ENCODE data around the gene ADAD1.
"Not testable (repeated sequence)": the region's sequence is repeated elsewhere in the genome, so short reads cannot be mapped to it uniquely, and the experiment has no call there.

The ADAD1 gene

DNA sequence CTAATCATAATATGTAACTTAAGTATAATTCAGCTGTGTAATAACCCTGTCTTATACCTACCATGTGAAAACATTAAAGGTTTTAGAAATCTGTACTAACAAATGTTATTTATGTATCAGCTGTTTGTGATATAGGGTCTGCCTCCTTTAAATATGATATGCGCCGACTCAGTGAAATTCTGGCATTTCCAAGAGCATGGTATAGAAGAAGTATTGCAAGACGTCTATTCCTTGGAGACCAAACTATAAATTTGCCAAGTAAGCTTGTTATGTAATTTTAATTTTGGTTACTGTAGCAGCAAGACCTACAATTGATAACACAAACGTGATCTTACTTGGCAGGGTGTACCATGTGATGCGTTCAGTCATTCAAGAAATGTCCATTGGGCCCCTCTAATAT is 32.3 kb upstream of the ADAD1 start:
- TF ChIP-seq, protein P1, sequence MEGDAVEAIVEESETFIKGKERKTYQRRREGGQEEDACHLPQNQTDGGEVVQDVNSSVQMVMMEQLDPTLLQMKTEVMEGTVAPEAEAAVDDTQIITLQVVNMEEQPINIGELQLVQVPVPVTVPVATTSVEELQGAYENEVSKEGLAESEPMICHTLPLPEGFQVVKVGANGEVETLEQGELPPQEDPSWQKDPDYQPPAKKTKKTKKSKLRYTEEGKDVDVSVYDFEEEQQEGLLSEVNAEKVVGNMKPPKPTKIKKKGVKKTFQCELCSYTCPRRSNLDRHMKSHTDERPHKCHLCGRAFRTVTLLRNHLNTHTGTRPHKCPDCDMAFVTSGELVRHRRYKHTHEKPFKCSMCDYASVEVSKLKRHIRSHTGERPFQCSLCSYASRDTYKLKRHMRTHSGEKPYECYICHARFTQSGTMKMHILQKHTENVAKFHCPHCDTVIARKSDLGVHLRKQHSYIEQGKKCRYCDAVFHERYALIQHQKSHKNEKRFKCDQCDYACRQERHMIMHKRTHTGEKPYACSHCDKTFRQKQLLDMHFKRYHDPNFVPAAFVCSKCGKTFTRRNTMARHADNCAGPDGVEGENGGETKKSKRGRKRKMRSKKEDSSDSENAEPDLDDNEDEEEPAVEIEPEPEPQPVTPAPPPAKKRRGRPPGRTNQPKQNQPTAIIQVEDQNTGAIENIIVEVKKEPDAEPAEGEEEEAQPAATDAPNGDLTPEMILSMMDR (IDR thresholded peaks at IDR 0.05; ENCODE audit: insufficient read depth, low read length, poor library complexity, severe bottlenecking): no peak
- no peaks in the 10 kb centered on the region for H3K36me3 ChIP-seq (ENCODE audit: control insufficient read depth, insufficient read depth, low read length)
- no peak for DNase-seq (ENCODE audit: extremely low read depth, insufficient read length)
- no peaks in the 10 kb centered on the region for H3K27me3 ChIP-seq (replicated peaks; ENCODE audit: control insufficient read depth, insufficient read depth, low read length)
- no peak overlapping the region for H3K4me3 ChIP-seq (replicated peaks; ENCODE audit: low read depth, low read length)

GRCh38 chr4:122356317-122356808 is 22.4 kb upstream of the ADAD1 start:
- Histone ChIP-seq H3K36me3 (ENCODE audit: control insufficient read depth, insufficient read depth, low read length) (no peaks in the 10 kb centered on the region), H3K27me3 (replicated peaks; ENCODE audit: control insufficient read depth, insufficient read depth, low read length) (no peaks in the 10 kb centered on the region), H3K4me3 (replicated peaks; ENCODE audit: low read depth, low read length) (no peak overlapping the region)
- TF ChIP-seq, protein P1 (IDR thresholded peaks at IDR 0.05; ENCODE audit: insufficient read depth, low read length, poor library complexity, severe bottlenecking): no peak
- no peak for DNase-seq (ENCODE audit: extremely low read depth, insufficient read length)

GRCh38 chr4:122360754-122361153 is 18.1 kb upstream of the ADAD1 start:
- no peak for DNase-seq (ENCODE audit: extremely low read depth, insufficient read length)
- TF ChIP-seq, protein P1 (IDR thresholded peaks at IDR 0.05; ENCODE audit: insufficient read depth, low read length, poor library complexity, severe bottlenecking): no peak
- Histone ChIP-seq H3K36me3 (ENCODE audit: control insufficient read depth, insufficient read depth, low read length) (no peaks in the 10 kb centered on the region; the same call in 1 of the 2 replicates), H3K4me3 (replicated peaks; ENCODE audit: low read depth, low read length) (no peak overlapping the region), H3K27me3 (replicated peaks; ENCODE audit: control insufficient read depth, insufficient read depth, low read length) (no peaks in the 10 kb centered on the region)

DNA sequence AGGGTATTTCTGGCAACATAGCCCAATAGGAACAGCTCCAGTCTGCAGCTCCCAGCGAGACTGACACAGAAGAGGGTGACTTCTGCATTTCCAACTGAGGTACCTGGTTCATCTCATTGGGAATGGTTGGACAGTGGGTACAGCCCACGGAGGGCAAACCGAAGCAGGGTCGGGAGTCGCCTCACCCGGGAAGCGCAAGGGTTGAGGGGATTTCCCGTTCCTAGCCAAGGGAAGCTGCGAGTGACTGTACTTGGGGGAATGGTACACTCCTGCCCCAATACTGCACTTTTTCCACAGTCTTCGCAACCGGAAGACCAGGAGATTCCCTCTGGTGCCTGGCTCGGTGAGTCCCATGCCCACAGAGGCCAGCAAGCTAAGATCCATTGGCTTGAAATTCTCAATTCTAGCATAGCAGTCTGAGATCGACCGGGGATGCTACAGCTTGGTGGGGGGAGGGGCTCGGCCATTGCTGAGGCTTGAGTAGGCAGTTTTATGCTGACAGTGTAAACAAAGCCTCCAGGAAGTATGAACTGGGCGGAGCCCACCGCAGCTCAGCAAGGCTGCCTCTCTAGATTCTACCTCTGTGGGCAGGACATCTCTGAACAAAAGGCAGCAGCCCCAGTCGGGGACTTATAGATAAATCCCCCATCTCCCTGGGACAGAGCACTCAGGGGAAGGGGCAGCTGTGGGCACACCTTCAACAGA is 14.0 kb upstream of the ADAD1 start:
- no peak overlapping the region for H3K4me3 ChIP-seq (replicated peaks; ENCODE audit: low read depth, low read length)
- no peaks in the 10 kb centered on the region; the same call in 1 of the 2 replicates for H3K36me3 ChIP-seq (ENCODE audit: control insufficient read depth, insufficient read depth, low read length)
- no peaks in the 10 kb centered on the region for H3K27me3 ChIP-seq (replicated peaks; ENCODE audit: control insufficient read depth, insufficient read depth, low read length)
- TF ChIP-seq, protein P1 (IDR thresholded peaks at IDR 0.05; ENCODE audit: insufficient read depth, low read length, poor library complexity, severe bottlenecking): no peak
- DNase-seq (ENCODE audit: extremely low read depth, insufficient read length): no peak

GRCh38 chr4:122368786-122369185 is 10.0 kb upstream of the ADAD1 start:
- H3K4me3 ChIP-seq (replicated peaks; ENCODE audit: low read depth, low read length); H3K27me3 ChIP-seq (replicated peaks; ENCODE audit: control insufficient read depth, insufficient read depth, low read length); DNase-seq (ENCODE audit: extremely low read depth, insufficient read length); H3K36me3 ChIP-seq (ENCODE audit: control insufficient read depth, insufficient read depth, low read length): not testable (repeated sequence)

DNA sequence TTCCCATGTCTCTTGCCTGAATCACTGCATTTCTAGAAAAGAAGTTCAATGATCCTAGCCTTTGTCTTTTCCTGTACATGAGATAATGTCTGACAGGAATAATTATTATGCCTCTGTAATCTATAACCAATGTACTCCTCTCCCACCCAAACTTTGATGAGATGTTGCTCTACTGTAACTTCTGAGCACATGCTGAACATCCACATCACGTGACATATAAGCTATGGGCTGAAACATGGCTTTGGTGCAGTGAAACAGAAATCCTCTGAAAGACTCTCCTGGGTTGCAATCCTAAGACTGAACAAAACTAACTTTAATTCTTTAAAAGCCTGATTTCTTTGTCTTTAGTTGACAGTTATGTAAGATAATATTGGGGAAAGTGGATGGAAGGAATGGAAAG is 1.5 kb upstream of the ADAD1 start:
- no peak overlapping the region for H3K4me3 ChIP-seq (replicated peaks; ENCODE audit: low read depth, low read length)
- TF ChIP-seq, protein P1 (IDR thresholded peaks at IDR 0.05; ENCODE audit: insufficient read depth, low read length, poor library complexity, severe bottlenecking): no peak
- no peaks in the 10 kb centered on the region for H3K36me3 ChIP-seq (ENCODE audit: control insufficient read depth, insufficient read depth, low read length)
- no peak for DNase-seq (ENCODE audit: extremely low read depth, insufficient read length)
- H3K27me3 ChIP-seq (replicated peaks; ENCODE audit: control insufficient read depth, insufficient read depth, low read length): no peaks in the 10 kb centered on the region
